GM19395 (cell line): ENCODE results near the gene AFG3L2.

Source experiments
- ATAC-seq: cut with Tn5 transposase; IDR thresholded peaks from one replicate; pipeline ENCODE4 v1.9.1; 2021; ENCODE audit warnings: mild to moderate bottlenecking, moderate library complexity; ENCODE audit not compliant: unreplicated experiment

Gene AFG3L2

GRCh38 chr18:12362473-12363174, 14.4 kb downstream of the AFG3L2 start:
- no peak for ATAC-seq

DNA sequence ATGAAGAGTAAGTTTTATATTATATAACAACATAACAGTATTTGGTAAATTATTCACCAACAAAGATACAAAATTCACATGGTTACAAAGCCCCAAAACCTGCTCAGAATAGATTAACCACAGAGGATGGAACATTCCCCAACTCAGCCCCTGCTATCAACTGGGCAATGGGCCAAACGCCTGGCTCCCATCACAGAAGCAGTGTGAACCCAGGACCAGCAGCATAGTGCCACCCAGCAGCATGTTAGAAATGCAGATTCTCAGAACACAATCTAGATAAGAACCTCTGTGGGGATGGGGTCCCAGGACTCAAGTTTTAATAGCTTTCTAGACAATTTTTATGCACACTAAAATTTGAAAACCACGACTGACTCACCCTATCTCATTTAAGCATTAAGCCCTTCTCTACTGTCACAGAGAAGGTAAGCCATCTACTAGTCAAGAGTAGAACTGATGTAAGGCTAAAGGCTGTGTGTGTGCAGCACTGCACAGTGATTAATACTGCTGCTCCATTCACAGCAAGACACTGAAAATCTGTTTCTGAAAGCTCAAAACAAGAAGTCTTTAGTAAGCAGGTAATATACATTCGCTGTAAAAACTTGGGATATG, 15.2 kb downstream of the AFG3L2 start:
- ATAC-seq, result no peak

DNA sequence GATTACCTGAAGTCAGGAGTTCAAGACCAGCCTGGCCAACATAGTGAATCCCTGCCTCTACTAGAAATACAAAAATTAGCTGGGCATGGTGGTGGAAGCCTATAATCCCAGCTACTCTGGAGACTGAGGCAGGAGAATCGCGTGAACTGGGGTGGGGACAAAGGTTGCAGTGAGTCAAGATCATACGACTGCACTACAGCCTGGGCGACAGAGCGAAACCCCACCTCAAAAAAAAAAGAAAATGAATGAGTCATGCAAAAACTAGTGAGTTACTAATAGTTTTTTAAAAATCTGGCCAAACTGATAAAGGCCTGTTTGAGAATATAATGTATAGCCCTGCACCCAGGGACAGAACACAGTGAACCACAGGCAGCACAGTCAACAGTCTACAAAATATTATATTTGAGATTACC, 17.5 kb downstream of the AFG3L2 start:
- no peak for ATAC-seq

DNA sequence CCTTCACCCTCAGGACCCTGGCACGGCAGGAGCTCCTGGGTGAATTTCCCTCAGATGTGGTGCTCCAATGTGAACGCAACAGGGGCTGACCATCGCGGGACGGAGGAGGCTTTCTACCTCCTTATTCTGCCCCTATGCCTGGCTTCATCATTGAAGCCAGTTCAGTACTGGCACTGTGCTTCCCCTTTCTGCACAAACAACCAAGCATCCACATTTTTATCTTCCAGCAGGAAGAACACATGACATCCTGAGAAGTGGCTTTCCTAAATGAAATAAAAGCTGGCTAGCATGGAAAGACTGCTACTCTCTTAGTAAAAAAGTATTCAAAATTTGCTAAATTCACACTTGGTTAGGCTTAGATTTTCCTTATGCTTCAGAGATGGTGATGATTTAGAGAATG, 24.8 kb downstream of the AFG3L2 start:
- no peak for ATAC-seq

DNA sequence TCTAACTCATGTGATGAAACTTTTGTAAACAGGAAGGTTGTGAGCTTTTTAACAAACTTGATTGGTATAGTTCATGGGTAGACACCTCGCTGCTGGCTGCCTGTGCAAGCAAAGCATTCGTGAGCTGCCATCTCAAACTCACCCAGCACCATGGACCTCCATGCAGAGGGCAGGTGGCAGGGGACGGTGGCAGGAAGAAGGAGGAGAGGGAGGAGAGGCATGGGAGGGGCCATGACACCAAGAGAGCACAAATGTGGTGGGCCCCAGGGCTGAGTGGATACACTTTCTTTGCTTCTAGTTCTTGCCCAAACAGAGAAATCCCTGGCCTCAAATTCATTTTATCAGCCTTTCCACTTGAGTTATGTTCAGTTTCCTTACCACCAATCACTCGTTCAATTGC, 29.1 kb downstream of the AFG3L2 start:
- no peak for ATAC-seq

DNA sequence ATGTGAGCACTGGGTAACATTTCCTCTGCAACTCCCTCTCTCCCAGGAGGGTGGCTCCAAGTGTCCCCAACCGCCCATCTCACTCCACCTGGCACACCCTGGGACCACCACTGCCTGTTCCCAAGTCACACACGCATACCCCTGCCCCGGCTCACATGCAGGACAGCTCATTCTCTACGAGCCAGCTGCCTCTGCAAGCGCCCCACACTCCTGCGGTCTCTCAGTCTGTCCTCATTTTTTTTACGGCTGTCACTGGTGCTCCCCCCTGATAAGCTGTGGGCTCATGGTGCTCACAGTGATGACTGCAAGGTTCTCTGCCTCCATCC, 30.8 kb downstream of the AFG3L2 start:
- no peak for ATAC-seq

- ATAC-seq, result no peak
These were observed 31.4 kb downstream of the AFG3L2 start for GRCh38 chr18:12345491-12346239.

DNA sequence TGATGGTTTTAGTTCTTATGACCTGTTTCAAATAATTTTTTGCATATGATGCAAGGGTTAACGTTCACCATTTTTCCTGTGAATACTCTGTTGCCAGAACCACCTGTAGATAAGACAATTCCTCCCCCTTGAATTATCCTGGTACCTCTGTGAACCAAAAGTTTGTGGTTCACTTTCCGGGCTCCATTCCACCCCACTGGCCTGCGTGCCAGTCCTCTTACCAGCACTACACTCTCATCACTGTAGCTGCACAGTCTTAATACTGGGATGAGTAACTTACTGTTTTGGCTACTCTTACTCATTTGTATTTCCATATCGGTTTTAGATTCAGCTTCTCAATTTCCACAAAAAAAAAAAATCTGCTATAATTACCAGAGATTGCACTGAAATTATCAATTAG, 34.4 kb downstream of the AFG3L2 start:
- ATAC-seq, result no peak

- no peak for ATAC-seq
These were observed 35.9 kb downstream of the AFG3L2 start for GRCh38 chr18:12340945-12341660.

DNA sequence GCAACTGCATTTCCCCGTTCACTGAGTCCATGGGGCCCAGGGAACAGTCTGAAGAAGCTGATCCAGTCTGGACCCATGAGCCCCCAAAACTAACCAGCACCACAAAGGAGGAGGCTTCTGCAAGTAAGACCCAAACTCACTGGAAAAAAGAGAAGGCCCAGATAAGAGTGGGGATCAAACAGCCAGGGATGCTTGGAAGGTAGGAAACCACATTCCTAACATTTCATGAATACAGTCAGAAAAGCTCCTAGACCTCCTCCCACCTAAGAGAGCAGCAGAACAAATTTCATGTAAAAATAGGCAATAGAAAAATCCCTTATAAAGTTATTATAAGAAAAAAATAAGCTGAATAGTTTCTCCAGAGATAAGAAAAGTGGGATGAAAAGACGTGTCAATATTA, 38.6 kb downstream of the AFG3L2 start:
- ATAC-seq, result no peak

DNA sequence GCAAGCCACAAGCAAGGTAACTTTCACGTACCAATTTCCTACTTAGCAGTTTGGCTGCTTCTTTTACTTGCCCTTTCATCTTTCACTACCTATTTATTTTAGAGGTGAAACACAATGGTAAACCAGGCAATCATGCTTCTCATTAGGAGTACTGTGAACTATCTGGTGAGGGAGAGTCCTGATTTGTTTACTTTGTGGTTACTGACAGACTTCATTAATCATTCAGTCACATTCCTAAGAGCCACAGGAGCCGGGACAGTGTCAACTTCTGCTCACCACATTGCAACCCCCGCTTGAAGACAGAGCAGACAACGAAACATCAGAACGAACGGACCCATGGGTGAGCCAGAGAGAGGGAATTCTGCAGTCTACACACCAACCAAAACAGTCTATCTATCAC, 40.1 kb downstream of the AFG3L2 start:
- ATAC-seq, result no peak

GRCh38 chr18:12336171-12336613, 40.8 kb downstream of the AFG3L2 start:
- ATAC-seq, result no peak

DNA sequence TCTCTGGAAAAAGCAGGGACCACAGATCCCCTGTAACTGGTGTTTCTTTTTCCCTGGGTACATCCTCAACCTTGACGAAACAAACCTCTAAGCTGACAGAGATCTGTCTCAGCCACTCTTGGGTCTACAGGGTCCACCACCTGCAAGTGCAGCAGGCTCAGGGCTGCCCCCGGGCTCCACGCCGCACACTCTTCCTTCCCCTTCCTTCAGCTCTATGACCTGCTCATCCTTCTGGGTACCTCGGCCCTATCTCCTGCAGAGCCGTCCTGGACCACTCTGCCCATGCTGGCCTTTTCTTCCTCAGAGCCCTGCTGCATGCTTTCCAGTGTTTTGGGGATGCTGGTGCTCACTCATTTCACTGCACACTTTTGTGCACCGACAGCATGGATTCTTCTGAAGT, 41.5 kb downstream of the AFG3L2 start:
- no peak for ATAC-seq

- ATAC-seq, result no peak
These were observed 42.2 kb downstream of the AFG3L2 start for GRCh38 chr18:12334863-12335262.

DNA sequence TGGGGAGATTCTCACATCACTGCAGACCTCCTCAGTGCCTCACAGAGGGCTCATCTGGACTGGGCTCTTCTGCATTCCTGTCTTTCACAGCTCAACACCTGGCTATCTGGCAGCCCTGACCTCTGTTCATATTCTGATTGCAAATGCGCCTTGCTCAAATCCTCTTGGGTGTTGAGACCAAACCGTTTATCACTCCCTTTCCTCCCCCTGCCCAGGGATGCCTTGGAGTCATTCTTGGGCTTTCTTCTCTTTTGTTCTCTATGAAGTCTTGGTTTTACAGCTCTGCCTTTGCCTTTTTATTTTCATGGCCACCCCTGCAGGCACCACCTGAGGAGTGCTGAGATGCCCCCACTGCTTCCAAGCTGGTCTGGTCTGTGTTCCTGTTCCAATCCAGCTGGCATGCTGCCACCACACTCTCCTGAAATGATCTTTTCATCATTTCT, 42.6 kb downstream of the AFG3L2 start:
- no peak for ATAC-seq

- ATAC-seq, result no peak
These were observed 43.3 kb downstream of the AFG3L2 start for GRCh38 chr18:12333506-12334290.

GRCh38 chr18:12330766-12331165, 46.3 kb downstream of the AFG3L2 start:
- no peak for ATAC-seq

GRCh38 chr18:12329125-12329698, 47.8 kb downstream of the AFG3L2 start:
- ATAC-seq, result no peak

DNA sequence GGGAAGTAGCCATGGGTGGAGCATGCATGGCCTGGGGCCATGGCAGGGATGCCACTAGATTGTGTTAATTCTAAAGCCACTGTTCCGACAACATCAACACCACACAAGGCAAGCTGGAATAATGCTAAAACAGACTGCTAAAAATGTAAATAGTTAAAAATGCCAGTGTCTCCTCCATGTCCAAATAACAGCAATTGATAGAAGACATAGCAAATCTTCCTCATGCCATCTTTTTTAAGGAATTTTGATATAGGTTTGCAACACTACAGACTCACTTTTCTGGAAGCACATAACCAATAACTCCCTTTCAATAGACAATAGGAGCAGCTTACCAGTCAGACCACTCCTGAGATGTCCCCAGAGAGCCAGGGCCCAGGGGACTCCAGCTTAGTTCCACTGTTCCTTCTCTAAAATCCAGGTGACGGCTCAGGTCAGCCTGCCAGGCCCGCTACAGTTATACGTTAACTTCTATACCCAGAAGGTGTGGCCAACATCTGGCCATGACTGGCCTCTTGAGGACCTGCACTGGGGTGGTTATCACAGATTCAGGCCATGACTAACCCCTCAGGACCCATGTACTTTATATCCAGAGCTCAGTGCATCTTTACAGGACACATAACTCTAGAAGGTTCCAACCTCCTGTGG, 48.7 kb downstream of the AFG3L2 start:
- no peak for ATAC-seq
